ENCODE measurements around the gene ELAVL1.

The ELAVL1 gene

GRCh38 chr19:7911508-7912143 lies 93.8 kb downstream of the ELAVL1 start:
- Histone ChIP-seq H3K27ac (ENCODE audit: low read length) (no peak overlapping the region), H3K4me3 (ENCODE audit: low read depth in 1 of 2, low read length in 2 of 2) (no peak overlapping the region), H3K27me3 (ENCODE audit: low read depth, low read length) (peaks cover 10% of the 10 kb centered on the region), H3K4me1 (ENCODE audit: control insufficient read depth in 1 of 2, insufficient read depth in 2 of 2, low read length in 2 of 2) (peaks cover 0 to 19% of the 10 kb centered on the region in 2 donors), H3K36me3 (ENCODE audit: control insufficient read depth in 1 of 2, insufficient read depth in 2 of 2, low read length in 2 of 2) (peaks cover 3 to 42% of the 10 kb centered on the region in 2 donors), H3K9me3 (ENCODE audit: control insufficient read depth in 1 of 2, low read length in 2 of 2) (no peaks in the 10 kb centered on the region)

- Histone ChIP-seq H3K36me3 (ENCODE audit: control insufficient read depth in 1 of 2, insufficient read depth in 2 of 2, low read length in 2 of 2) (peaks cover 3 to 48% of the 10 kb centered on the region in 2 donors), H3K27me3 (ENCODE audit: low read depth, low read length) (peaks cover 5% of the 10 kb centered on the region), H3K27ac (ENCODE audit: low read length) (no peak overlapping the region), H3K9me3 (ENCODE audit: control insufficient read depth in 1 of 2, low read length in 2 of 2) (no peaks in the 10 kb centered on the region), H3K4me1 (ENCODE audit: control insufficient read depth in 1 of 2, insufficient read depth in 2 of 2, low read length in 2 of 2) (peaks cover 0 to 15% of the 10 kb centered on the region in 2 donors), H3K4me3 (ENCODE audit: low read depth in 1 of 2, low read length in 2 of 2) (no peak overlapping the region)
These were observed 94.9 kb downstream of the ELAVL1 start for GRCh38 chr19:7910321-7911161.

DNA sequence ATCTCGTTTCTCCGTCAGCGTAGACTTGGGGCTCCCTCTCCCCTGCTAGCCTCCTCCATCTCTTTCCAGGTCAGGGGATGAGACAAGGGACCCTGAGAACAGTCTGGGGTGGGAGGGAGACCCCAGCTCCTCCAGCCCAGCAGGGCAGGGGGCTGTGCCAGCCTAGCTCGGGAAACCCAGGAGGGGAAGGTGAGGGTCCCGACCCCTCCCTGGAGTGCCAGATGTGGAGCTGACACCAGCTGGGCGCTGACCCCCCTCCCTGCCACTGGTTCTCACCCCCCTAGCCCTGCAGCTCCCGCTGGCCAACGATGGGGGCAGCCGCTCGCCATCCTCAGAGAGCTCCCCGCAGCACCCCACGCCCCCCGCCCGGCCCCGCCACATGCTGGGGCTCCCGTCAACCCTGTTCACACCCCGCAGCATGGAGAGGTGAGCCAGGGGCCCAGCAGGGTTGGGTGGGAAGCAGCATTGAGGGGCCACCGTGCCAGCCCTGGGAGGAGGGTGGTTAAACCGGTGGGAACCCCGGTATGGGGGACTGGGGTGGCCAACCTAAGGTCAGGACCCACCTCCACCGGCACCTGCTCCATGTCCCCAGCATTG lies 95.9 kb downstream of the ELAVL1 start:
- Histone ChIP-seq H3K27ac (ENCODE audit: low read length) (no peak overlapping the region), H3K4me3 (ENCODE audit: low read depth in 1 of 2, low read length in 2 of 2) (no peak overlapping the region), H3K27me3 (ENCODE audit: low read depth, low read length) (no peaks in the 10 kb centered on the region), H3K4me1 (ENCODE audit: control insufficient read depth in 1 of 2, insufficient read depth in 2 of 2, low read length in 2 of 2) (peaks cover 7 to 25% of the 10 kb centered on the region in 2 donors), H3K9me3 (ENCODE audit: control insufficient read depth in 1 of 2, low read length in 2 of 2) (no peaks in the 10 kb centered on the region), H3K36me3 (ENCODE audit: control insufficient read depth in 1 of 2, insufficient read depth in 2 of 2, low read length in 2 of 2) (peaks cover 3 to 48% of the 10 kb centered on the region in 2 donors)

DNA sequence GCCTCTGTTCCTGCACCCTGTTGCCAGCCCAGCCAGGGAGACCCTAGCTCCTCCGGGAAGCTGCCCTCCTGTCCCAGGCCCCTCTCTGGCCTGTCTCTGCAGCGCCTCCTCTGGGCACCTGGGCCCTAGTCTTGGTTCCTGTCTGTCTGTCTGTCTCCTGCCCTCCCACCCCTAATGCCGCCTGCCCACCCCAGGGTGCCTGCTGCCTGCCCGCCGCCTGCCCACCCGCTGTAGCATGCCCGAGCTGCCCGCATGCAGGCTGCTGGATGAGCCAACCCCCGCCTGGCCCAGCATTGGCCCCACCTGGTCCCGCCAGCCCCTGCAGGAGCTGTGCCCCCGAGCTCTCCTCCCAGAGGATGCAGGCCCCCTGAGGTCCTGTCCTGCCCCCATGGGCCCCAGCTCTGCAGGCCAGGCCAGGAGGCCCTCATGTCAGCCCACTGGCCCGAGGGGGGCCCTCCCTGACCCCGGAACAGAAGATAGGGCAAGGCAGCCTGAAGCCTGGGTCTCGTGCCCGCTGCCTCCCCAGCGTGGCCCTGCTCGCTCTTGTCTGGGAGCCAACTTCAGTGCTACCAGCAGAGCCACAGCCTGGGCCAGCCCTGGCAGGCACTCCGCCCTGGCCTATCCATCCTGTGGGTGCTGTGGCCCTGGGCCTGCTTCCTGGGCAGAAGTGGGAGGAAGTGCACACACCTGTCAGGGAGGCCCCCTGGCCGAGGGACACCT lies 96.5 kb downstream of the ELAVL1 start:
- Histone ChIP-seq H3K27ac (ENCODE audit: low read length) (no peak overlapping the region), H3K4me3 (ENCODE audit: low read depth in 1 of 2, low read length in 2 of 2) (no peak overlapping the region), H3K4me1 (ENCODE audit: control insufficient read depth in 1 of 2, insufficient read depth in 2 of 2, low read length in 2 of 2) (peaks cover 8 to 30% of the 10 kb centered on the region in 2 donors), H3K9me3 (ENCODE audit: control insufficient read depth in 1 of 2, low read length in 2 of 2) (no peaks in the 10 kb centered on the region), H3K27me3 (ENCODE audit: low read depth, low read length) (no peaks in the 10 kb centered on the region), H3K36me3 (ENCODE audit: control insufficient read depth in 1 of 2, insufficient read depth in 2 of 2, low read length in 2 of 2) (peaks cover 3 to 48% of the 10 kb centered on the region in 2 donors)

Data from muscle layer of duodenum (tissue), 2 donors.